Spinal cord (tissue), 10 donors: ENCODE measurements around the gene MST1R. TPM values are rescaled to one million over a fixed set of nuclear protein-coding genes. Genes with fewer than 3 reads are reported as not detected.
"Not testable (repeated sequence)": the region's sequence is repeated elsewhere in the genome, so short reads cannot be mapped to it uniquely, and the experiment has no call there.

Experiments used
- DNase-seq, 6 donors: peaks; one replicate each; pipeline versions ENCODE4 v3.0.0 to v3.0.0-alpha.2; 2013 to 2015; ENCODE audit warnings: low spot score in 6 of 6, low read depth in 4 of 6
- H3K27ac ChIP-seq: one replicate; pipeline ENCODE4 v1.5.1; 2013; ENCODE audit warnings: low read depth, low read length, control low read depth
- H3K27me3 ChIP-seq: one replicate; pipeline ENCODE4 v1.6.1; 2013; ENCODE audit warnings: low read length; ENCODE audit not compliant: control insufficient read depth, insufficient read depth
- H3K36me3 ChIP-seq: one replicate; pipeline ENCODE4 v1.6.1; 2013; ENCODE audit warnings: low read length; ENCODE audit not compliant: control insufficient read depth, insufficient read depth
- H3K4me1 ChIP-seq: one replicate; pipeline ENCODE4 v1.6.1; 2013; ENCODE audit warnings: low read length; ENCODE audit not compliant: control insufficient read depth, insufficient read depth
- H3K4me3 ChIP-seq: one replicate; pipeline ENCODE4 v1.5.1; 2013; ENCODE audit warnings: low read depth, low read length, control low read depth
- H3K9me3 ChIP-seq: one replicate; pipeline ENCODE4 v1.6.1; 2013; ENCODE audit warnings: low read length; ENCODE audit not compliant: control insufficient read depth, insufficient read depth
- WGBS: methylation state at CpG from one replicate; pipeline ENCODE4 v1.1.5; 2013; ENCODE audit warnings: missing lambda C conversion rate; ENCODE audit not compliant: insufficient coverage; 5-methylcytosine and 5-hydroxymethylcytosine counted together
- long read RNA-seq, 4 donors: transcript quantifications; one replicate each; lab custom pipeline, GENCODE V29; 2026
- polyA plus RNA-seq, 2 donors: library from polyadenylated mRNA; unstranded; fragments of 120-200 nt; gene quantifications; one replicate each; pipeline ENCODE4 v1.2.1, GENCODE V29; 2013; ENCODE audit not compliant: insufficient read length in 2 of 2
- total RNA-seq, 2 donors: library from RNA; depleted of rRNA in 1 of 2; stranded (reverse); fragments of 120-200 nt in 1 of 2; fragments of >200 nt in 1 of 2; gene quantifications; one replicate each; pipeline versions ENCODE4 v1.2.3 to v1.2.4, GENCODE V29; 2013 to 2014
- donor health status: healthy.

Gene MST1R
- total RNA-seq (under 1 TPM; 0.79 to 0.88 TPM), polyA plus RNA-seq (1 to 10 TPM in 1 of 2 donors, under 1 TPM in 1; 0.63 to 2.5 TPM)
- long read RNA-seq, donor 1, result 0 reads
- long read RNA-seq, donor 2, result 0 reads
- long read RNA-seq, donor 3, result 0 reads
- long read RNA-seq, donor 4, result 0 reads

DNA sequence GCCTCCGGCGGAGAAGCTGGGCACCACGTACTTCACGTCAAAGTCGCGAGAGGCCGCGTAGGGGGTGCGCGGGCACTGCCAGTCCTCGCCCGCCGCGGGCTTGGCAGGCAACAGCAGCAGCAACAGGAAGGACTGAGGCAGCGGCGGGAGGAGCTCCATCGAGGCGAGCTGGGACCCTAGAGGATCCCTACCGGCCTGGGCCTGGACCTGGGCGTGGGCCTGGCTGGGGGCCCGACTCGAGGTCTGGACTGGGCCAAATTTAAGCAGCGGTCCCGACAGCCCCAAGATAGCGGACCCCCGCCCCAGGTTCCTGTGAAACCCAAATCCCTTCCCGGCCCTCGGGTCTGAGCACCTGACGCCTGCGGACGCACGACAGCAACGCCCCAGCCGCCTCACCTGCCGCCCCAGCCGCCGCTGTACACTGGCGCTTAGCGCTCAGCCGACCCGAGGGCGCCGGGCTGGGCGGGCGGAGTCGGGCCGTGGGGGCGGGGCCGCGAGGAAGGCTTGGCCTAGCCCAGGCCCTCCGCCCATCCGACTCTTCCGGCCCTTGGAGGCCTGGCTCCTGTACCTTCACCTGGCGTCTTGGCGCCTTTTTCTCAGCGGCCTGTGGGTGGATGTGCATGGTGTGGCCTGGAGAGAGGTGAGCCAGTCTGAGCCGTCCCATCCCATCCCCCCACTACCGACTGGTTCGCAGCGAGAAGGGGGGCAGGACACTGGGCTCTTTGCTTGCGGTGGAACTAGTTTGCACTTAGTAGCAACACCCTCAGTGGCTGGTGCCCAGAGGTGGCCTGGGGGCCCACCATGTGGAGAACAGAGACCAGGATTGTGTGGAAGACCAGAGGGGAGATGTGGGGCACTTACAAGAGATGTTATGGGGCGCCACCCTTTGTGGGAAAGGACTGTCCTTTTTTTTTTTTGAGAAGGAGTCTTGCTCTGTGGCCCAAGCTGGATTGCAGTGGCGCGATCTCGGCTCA is at the start of gene MST1R:
Gene MST1R, minus strand, starts transcription at position 423 of the 974 bp plus-strand sequence. Its CDS starts 264 bp downstream, at position 159.
- H3K4me3 ChIP-seq, result peak within 1 kb of the TSS; percentile 31
- peak in 1 of 6 donors; percentile 32 for DNase-seq
- no peak within 1 kb of the TSS for H3K27ac ChIP-seq
- peaks cover 25% of the 10 kb centered on the region for H3K36me3 ChIP-seq
- H3K27me3 ChIP-seq, result no peaks in the 10 kb centered on the region
- H3K9me3 ChIP-seq, result no peaks in the 10 kb centered on the region
- WGBS, result 43% methylated on average over 55 of the region's 65 CpGs
- peaks cover 18% of the 10 kb centered on the region for H3K4me1 ChIP-seq

- no peak overlapping the region for H3K27ac ChIP-seq
- DNase-seq, result no peak
- H3K4me3 ChIP-seq, result no peak overlapping the region
- 100% methylated on average over 4 of the region's 6 CpGs for WGBS
- H3K4me1 ChIP-seq, result no peaks in the 10 kb centered on the region
- H3K27me3 ChIP-seq, result no peaks in the 10 kb centered on the region
- peaks cover 2% of the 10 kb centered on the region for H3K36me3 ChIP-seq
- no peaks in the 10 kb centered on the region for H3K9me3 ChIP-seq
Measured at GRCh38 chr3:49952924-49953323, 49.3 kb upstream of the MST1R start.

DNA sequence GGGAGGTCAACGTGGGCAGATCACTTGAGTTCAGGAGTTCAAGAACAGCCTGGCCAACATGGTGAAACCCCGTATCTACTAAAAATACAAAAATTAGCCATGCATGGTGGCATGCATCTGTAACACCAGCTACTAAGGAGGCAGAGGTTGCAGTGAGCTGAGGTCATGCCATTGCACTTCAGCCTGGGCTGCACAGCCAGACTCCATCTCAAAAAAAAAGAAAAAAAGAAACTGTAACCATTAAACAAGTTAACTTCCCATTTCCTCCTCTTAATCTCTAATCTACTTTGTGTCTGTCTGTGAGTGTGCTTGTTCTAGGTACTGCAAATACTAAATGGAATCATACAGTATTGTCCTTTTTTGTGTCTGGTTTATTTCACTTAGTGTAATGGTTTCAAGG is 39.0 kb upstream of the MST1R start:
- Histone ChIP-seq H3K9me3 (no peaks in the 10 kb centered on the region), H3K27me3 (no peaks in the 10 kb centered on the region), H3K36me3 (no peaks in the 10 kb centered on the region), H3K27ac (no peak overlapping the region), H3K4me1 (peaks cover 18% of the 10 kb centered on the region), H3K4me3 (no peak overlapping the region)
- DNase-seq, result no peak
- 100% methylated on average over 1 of the region's 2 CpGs for WGBS

DNA sequence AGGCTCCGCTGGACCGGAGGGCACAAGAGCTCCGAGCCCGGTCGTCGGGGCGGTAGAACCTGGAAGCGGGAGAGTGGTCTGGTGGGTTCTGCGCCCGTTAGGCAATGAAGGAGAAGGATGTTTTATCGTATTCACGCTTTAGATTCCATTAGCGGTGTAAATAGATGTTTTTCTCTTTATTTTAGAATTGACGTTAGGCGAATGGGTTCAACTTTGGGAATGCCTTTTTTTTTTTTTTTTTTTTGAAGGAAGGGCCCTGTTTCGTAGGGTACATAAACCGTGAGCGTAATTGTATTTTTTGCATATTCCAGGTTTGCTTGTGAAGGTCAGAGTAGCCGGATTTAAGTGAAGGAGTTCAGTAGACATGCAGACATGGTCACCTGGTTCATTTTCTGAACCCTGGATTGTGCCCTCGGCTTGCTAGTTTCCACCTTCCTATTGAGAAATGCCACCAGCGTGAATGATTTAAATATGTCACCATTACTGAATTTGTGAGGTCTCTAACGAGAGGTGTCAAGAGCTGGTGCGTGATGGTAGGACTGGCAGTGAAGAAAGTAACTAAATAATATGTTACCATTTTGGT is 37.1 kb upstream of the MST1R start:
- H3K36me3 ChIP-seq, result no peaks in the 10 kb centered on the region
- no peaks in the 10 kb centered on the region for H3K9me3 ChIP-seq
- peak overlapping the region; percentile 98 for H3K27ac ChIP-seq
- H3K4me3 ChIP-seq, result peak overlapping the region; percentile 97
- H3K27me3 ChIP-seq, result no peaks in the 10 kb centered on the region
- no peak for DNase-seq
- under 1% methylated on average over 17 of the region's 23 CpGs for WGBS
- peaks cover 18% of the 10 kb centered on the region for H3K4me1 ChIP-seq

DNA sequence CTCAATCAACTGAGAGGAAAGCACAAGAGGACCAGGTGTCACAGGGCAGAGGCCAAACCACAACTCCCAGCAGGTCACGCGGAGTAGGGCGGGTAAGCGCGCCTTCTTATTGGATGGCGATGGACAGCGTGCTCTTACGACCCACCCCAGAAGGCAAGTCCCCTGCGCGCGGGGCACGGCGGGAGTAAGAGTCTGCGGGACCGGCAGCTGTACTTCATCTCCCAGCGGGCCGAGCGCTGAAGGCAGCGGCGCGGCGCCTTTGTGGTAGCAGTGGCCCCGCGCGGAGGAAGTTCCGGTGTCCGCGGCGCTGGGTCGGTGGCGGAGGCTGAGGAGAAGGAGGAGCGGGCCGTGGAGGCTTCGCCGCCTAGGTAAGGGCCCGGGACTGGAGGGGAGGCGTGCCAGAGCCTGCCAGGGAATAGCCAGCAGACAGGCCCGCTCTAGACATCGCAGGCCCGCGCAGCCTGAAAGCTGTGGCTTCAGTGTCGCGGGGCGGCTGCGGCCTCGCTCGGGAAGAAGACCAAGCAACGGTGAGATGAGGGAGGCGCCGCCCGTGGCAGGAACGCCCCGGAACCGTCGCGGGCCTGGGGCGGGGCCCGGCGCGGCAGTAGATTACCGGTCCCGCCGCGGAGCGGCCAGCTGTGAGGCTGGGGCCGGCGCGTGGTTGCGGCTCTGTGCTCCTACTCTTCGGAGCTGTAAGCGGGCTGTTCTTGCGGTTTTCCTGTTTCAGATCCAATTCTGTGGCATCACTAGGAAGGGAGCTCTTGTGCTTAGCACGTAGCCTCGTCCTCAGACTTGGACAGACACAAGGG is 36.4 kb upstream of the MST1R start, which contains the start of gene RBM6:
Gene RBM6, plus strand, starts transcription at position 293 of the 809 bp plus-strand sequence. CDS start 22,492 bp downstream, outside the sequence.
- Histone ChIP-seq H3K4me1 (peaks cover 18% of the 10 kb centered on the region), H3K27me3 (no peaks in the 10 kb centered on the region), H3K4me3 (peak within 1 kb of the TSS; percentile 97), H3K36me3 (no peaks in the 10 kb centered on the region), H3K9me3 (no peaks in the 10 kb centered on the region), H3K27ac (peak within 1 kb of the TSS; percentile 98)
- DNase-seq, result peak; percentile 76 to 99 (median 92)
- WGBS, result 0% methylated on average over 74 of the region's 74 CpGs

- H3K27me3 ChIP-seq, result no peaks in the 10 kb centered on the region
- no peaks in the 10 kb centered on the region for H3K36me3 ChIP-seq
- WGBS, result 85% methylated on average over 3 of the region's 3 CpGs
- no peak overlapping the region for H3K4me3 ChIP-seq
- peaks cover 18% of the 10 kb centered on the region for H3K4me1 ChIP-seq
- no peak for DNase-seq
- no peak overlapping the region for H3K27ac ChIP-seq
- H3K9me3 ChIP-seq, result no peaks in the 10 kb centered on the region
Measured at GRCh38 chr3:49937090-49937489, 33.4 kb upstream of the MST1R start.

DNA sequence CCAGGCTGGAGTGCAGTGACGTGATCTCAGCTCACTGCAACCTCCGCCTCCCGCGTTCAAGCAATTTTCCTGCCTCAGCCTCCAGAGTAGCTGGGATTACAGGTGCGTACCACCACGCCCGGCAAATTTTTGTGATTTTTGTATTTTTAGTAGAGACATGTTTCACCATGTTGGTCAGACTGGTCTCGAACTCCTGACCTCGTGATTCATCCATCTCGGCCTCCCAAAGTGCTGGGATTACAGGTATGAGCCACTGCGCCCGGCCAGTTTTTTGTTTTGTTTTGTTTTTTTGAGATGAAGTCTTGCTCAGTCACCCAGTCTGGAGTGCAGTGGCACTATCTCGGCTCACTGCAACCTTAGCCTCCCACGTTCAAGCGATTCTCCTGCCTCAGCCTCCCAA is 28.6 kb upstream of the MST1R start:
- H3K27ac ChIP-seq, H3K9me3 ChIP-seq, H3K27me3 ChIP-seq, H3K36me3 ChIP-seq, DNase-seq, H3K4me3 ChIP-seq: not testable (repeated sequence)
- WGBS, result 90% methylated on average over 8 of the region's 15 CpGs
- H3K4me1 ChIP-seq, result peaks cover 23% of the 10 kb centered on the region

DNA sequence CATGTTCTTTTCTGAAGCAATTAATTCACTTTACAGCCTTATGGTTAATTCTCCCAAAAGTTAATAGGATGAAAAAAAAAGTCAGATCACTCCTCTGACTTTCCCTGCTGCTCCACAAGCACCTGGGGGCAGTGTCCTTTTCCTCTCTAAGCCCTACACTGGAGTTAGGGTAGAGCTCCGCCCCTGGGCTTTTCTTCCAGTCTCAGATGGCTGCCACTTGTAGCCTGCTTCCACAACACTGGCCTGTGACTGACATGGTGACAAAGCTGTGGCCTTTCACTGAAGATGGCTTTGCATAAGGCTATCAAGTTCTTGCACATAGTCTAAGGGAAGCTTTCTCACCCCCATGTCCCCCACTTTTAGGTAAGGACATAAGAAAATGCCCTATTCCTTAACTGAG is 27.2 kb upstream of the MST1R start:
- H3K27ac ChIP-seq, result no peak overlapping the region
- H3K4me3 ChIP-seq, result no peak overlapping the region
- 63% methylated on average over 1 of the region's 1 CpG for WGBS

DNA sequence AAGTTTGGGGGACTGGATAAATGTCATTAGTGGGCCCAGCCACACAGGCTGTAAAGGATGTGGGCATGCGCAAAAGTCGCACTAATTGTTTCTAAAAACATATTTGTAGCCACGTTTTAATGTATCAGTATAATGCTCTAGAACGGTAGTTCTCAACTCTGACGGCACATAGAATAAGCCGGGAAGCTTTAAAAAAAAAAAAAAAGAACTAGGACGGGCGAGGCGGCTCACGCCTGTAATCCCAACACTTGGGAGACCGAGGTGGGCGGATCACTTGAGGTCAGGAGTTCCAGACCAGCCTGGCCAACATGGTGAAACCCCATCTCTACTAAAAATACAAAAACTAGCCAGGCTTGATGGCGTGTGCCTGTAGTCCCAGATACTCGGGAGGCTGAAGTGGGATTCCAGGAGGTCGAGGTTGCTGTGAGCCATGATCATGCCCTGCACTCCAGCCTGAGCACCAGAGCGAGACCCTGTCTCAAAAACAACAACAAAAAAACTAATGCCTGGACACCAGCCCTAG is 26.6 kb upstream of the MST1R start:
- no peaks in the 10 kb centered on the region for H3K27me3 ChIP-seq
- peak overlapping the region; percentile 92 for H3K27ac ChIP-seq
- H3K4me1 ChIP-seq, result peaks cover 23% of the 10 kb centered on the region
- H3K4me3 ChIP-seq, result peak overlapping the region; percentile 81
- no peaks in the 10 kb centered on the region for H3K9me3 ChIP-seq
- WGBS, result 58% methylated on average over 6 of the region's 16 CpGs
- no peak for DNase-seq
- H3K36me3 ChIP-seq, result peaks cover 6% of the 10 kb centered on the region

More for the DNA sequence above, 27.2 kb upstream of the MST1R start:
- Histone ChIP-seq H3K9me3 (no peaks in the 10 kb centered on the region), H3K36me3 (peaks cover 6% of the 10 kb centered on the region), H3K27me3 (no peaks in the 10 kb centered on the region), H3K4me1 (peaks cover 23% of the 10 kb centered on the region)
- no peak for DNase-seq
